B cell (primary cell): ENCODE results near the gene PIAS2.
"Not testable (repeated sequence)": the region's sequence is repeated elsewhere in the genome, so short reads cannot be mapped to it uniquely, and the experiment has no call there.

Source experiments
- CTCF ChIP-seq: fragments of 200-600 bp; IDR thresholded peaks from one replicate; pipeline ENCODE4 v1.8.0; 2022; ENCODE audit warnings: antibody characterized with exemption, mild to moderate bottlenecking
- EZH2 ChIP-seq: IDR thresholded peaks from 2 replicates; pipeline ENCODE4 v1.6.1; 2012; ENCODE audit warnings: borderline replicate concordance, low read depth, mild to moderate bottlenecking, moderate library complexity, low read length; ENCODE audit not compliant: insufficient read depth, poor library complexity, severe bottlenecking

- TF ChIP-seq CTCF, EZH2: not testable (repeated sequence)
These were observed 52.1 kb downstream of the PIAS2 start for GRCh38 chr18:46865245-46865644.
